ENCODE data around the gene EHD4.

DNA sequence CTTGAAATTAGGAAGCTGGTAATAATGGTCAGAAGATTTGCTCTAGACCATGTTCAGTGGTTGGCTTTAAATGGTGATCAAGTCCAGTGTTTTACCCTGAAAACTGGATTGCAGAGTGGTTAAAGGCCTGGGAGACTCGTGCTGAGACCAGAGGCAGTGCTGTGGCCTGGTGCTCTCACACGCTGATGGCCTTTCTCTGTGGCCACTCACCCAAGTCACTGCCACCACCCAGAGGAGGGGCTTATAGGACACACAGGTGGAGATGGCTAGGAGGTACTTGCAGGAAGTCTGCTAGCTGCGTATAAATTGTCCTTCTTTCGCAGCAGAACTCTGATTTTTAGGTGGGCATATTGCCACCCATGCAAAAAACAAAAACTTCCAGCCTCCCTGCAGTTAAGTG, 6.2 kb upstream of the EHD4 start:
- TF ChIP-seq, protein P1, sequence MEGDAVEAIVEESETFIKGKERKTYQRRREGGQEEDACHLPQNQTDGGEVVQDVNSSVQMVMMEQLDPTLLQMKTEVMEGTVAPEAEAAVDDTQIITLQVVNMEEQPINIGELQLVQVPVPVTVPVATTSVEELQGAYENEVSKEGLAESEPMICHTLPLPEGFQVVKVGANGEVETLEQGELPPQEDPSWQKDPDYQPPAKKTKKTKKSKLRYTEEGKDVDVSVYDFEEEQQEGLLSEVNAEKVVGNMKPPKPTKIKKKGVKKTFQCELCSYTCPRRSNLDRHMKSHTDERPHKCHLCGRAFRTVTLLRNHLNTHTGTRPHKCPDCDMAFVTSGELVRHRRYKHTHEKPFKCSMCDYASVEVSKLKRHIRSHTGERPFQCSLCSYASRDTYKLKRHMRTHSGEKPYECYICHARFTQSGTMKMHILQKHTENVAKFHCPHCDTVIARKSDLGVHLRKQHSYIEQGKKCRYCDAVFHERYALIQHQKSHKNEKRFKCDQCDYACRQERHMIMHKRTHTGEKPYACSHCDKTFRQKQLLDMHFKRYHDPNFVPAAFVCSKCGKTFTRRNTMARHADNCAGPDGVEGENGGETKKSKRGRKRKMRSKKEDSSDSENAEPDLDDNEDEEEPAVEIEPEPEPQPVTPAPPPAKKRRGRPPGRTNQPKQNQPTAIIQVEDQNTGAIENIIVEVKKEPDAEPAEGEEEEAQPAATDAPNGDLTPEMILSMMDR (conservative IDR thresholded peaks at IDR 0.05; ENCODE audit: low read length) = no peak
- no peak for TF ChIP-seq EZH2phosphoT487 (IDR thresholded peaks at IDR 0.05; ENCODE audit: borderline replicate concordance)

Measured in Loucy (cell line).